Muscle of back (tissue), 11 donors: ENCODE measurements around the gene PCDH20. TPM values are rescaled to one million over a fixed set of nuclear protein-coding genes. Genes with fewer than 3 reads are reported as not detected.

ENCODE experiments used
- DNase-seq, 3 donors: peaks; one replicate each; pipeline versions ENCODE4 v3.0.0 to v3.0.0-alpha.2; 2013
- polyA plus RNA-seq, 10 donors: library from polyadenylated mRNA; unstranded; fragments of 120-200 nt; gene quantifications; one replicate each; pipeline ENCODE4 v1.2.1, GENCODE V29; 2013; ENCODE audit not compliant: insufficient read length in 10 of 10

PCDH20 gene
- polyA plus RNA-seq, 10 donors, result 0.57 to 4.5 (median 1.6) TPM

DNA sequence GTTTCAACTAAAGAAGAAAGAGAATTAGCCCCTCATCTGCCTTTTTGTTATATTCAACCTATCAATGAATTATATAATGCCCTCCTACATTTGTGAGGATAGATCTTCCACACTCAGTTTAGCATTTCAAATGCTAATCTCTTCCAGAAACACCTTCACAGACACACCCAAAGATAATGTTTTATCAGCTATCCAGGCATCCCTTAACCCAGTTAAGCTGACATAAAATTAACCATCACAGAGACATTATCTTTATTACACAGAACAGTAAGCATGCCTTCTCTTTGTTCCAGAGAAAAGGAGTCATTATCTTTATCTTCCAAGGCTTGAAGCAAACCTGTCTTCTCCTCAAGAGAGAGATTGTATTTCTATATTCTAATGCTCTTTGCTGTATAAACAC is 53.1 kb downstream of the PCDH20 start:
- no peak for DNase-seq
